ENCODE measurements around the gene HSF2BP. TPM values are rescaled to one million over a fixed set of nuclear protein-coding genes. Genes with fewer than 3 reads are reported as not detected.

The HSF2BP gene
- polyA plus RNA-seq, 1 of the 3 experiments (the other 2 are of a cell fraction) = 1.1 TPM

GRCh38 chr21:43645976-43646375 is 13.3 kb downstream of the HSF2BP start (continued):
- no peak for TF ChIP-seq FOSL2 (IDR thresholded peaks at IDR 0.05; ENCODE audit: borderline replicate concordance, low read depth)
- no peak for TF ChIP-seq SMC3 (IDR thresholded peaks at IDR 0.05; ENCODE audit: low read depth, low read length)
- TF ChIP-seq FOXJ3 (CRISPR knock-in tag; IDR thresholded peaks at IDR 0.05) = no peak
- no peak for TF ChIP-seq MXI1 (IDR thresholded peaks at IDR 0.05; ENCODE audit: low read depth, low read length)
- no peak for TF ChIP-seq GABPA (IDR thresholded peaks at IDR 0.05; ENCODE audit: low read depth)
- TF ChIP-seq EP300 (IDR thresholded peaks at IDR 0.05; ENCODE audit: borderline replicate concordance in 1 of 2, low read depth in 1 of 2, low read length in 1 of 2) = no peak
- TF ChIP-seq TAF1 (IDR thresholded peaks at IDR 0.05; ENCODE audit: borderline replicate concordance, low read depth, low read length) = no peak
- no peak for TF ChIP-seq IRF3 (IDR thresholded peaks at IDR 0.05; ENCODE audit: low read depth, low read length)
- TF ChIP-seq RFX5 (IDR thresholded peaks at IDR 0.05; ENCODE audit: low read length) = no peak

- peak overlapping the region; percentile 4; the same call in 1 of the 2 replicates for H3K9ac ChIP-seq
- peak overlapping the region in 1 of 2 experiments; percentile 69; a peak in 2 of 4 replicates for H3K27ac ChIP-seq (ENCODE audit: low read depth in 2 of 2, low read length in 1 of 2)
- peaks cover 9% of the 10 kb centered on the region for H3F3A ChIP-seq (replicated peaks; ENCODE audit: insufficient read depth)
- H3K4me3 ChIP-seq (ENCODE audit: low read depth in 2 of 2, low read length in 1 of 2) = no peak overlapping the region
- no peaks in the 10 kb centered on the region for H3K9me2 ChIP-seq
- no peaks in the 10 kb centered on the region for H3K9me3 ChIP-seq
- no peaks in the 10 kb centered on the region for H4K20me1 ChIP-seq (ENCODE audit: insufficient read depth)
- no peak overlapping the region for H2AFZ ChIP-seq (ENCODE audit: low read depth)
- no peak overlapping the region for H3K4me2 ChIP-seq
- peaks cover 2 to 12% of the 10 kb centered on the region in 2 experiments; a peak in 3 of 4 replicates for H3K4me1 ChIP-seq (ENCODE audit: control insufficient read depth in 1 of 2, insufficient read depth in 2 of 2, low read depth in 1 of 2, low read length in 1 of 2)
- POLR2A ChIA-PET = no interaction called here
- H3K36me3 ChIP-seq (replicated peaks in 1 of 2; ENCODE audit: control insufficient read depth in 1 of 2, insufficient read depth in 2 of 2, low read length in 1 of 2) = no peaks in the 10 kb centered on the region
- H3K79me2 ChIP-seq (ENCODE audit: insufficient read depth) = no peaks in the 10 kb centered on the region
- no peaks in the 10 kb centered on the region for H3K27me3 ChIP-seq (ENCODE audit: insufficient read depth)
- CTCF ChIA-PET = interaction anchor here (0.9 to 4.7 kb wide), 15 partner anchors 11 to 438 kb away, joined by 3 to 30 read pairs (median 3); no protein-coding TSS in a partner anchor
- no peak for DNase-seq
- WGBS (ENCODE audit: low lambda C conversion rate) = 77% methylated on average over 12 of the region's 12 CpGs
- TF ChIP-seq SMC3 (IDR thresholded peaks at IDR 0.05; ENCODE audit: low read depth, low read length) (peak; percentile 57), RAD21 (IDR thresholded peaks at IDR 0.05; ENCODE audit: low read length) (peak; percentile 70), RFX5 (IDR thresholded peaks at IDR 0.05; ENCODE audit: low read length) (no peak), PBX3 (IDR thresholded peaks at IDR 0.05) (peak; percentile 15; the same call in 1 of the 2 replicates)
- TF ChIP-seq, protein P1, sequence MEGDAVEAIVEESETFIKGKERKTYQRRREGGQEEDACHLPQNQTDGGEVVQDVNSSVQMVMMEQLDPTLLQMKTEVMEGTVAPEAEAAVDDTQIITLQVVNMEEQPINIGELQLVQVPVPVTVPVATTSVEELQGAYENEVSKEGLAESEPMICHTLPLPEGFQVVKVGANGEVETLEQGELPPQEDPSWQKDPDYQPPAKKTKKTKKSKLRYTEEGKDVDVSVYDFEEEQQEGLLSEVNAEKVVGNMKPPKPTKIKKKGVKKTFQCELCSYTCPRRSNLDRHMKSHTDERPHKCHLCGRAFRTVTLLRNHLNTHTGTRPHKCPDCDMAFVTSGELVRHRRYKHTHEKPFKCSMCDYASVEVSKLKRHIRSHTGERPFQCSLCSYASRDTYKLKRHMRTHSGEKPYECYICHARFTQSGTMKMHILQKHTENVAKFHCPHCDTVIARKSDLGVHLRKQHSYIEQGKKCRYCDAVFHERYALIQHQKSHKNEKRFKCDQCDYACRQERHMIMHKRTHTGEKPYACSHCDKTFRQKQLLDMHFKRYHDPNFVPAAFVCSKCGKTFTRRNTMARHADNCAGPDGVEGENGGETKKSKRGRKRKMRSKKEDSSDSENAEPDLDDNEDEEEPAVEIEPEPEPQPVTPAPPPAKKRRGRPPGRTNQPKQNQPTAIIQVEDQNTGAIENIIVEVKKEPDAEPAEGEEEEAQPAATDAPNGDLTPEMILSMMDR (IDR thresholded peaks at IDR 0.05) = peak; percentile 58
Measured at GRCh38 chr21:43645136-43645891, 14.0 kb downstream of the HSF2BP start.
